GM23338 (cell line): Measurements from ENCODE around the gene INS. TPM values are rescaled to one million over a fixed set of nuclear protein-coding genes. Genes with fewer than 3 reads are reported as not detected.

Experiments used
- ATAC-seq: fragments of 200-7000 bp; cut with Tn5 transposase; 3 replicates; pipeline ENCODE4 v1.9.1; 2020
- DNase-seq: peaks from one replicate; pipeline ENCODE4 v3.0.0-alpha.2; 2015; ENCODE audit warnings: low spot score
- H2AFZ ChIP-seq: fragments of 200-600 bp; sonication (generic); 2 replicates; pipeline ENCODE4 v1.8.0; 2016; ENCODE audit warnings: antibody characterized with exemption, mild to moderate bottlenecking, moderate library complexity
- H3F3A ChIP-seq: fragments of 200-600 bp; sonication (generic); replicated peaks from 2 replicates; pipeline ENCODE4 v1.8.0; 2017; ENCODE audit warnings: antibody characterized with exemption, mixed run types, low read depth
- H3K27ac ChIP-seq: fragments of 200-600 bp; sonication (generic); 2 replicates; pipeline ENCODE4 v1.6.1; 2016; ENCODE audit warnings: low read depth
- H3K27me3 ChIP-seq: fragments of 200-600 bp; sonication (generic); 2 replicates; pipeline ENCODE4 v1.8.0; 2016; ENCODE audit warnings: mild to moderate bottlenecking, mixed run types, moderate library complexity; ENCODE audit not compliant: insufficient read depth
- H3K36me3 ChIP-seq: fragments of 200-600 bp; sonication (generic); 2 replicates; pipeline ENCODE4 v1.8.0; 2016; ENCODE audit warnings: mild to moderate bottlenecking; ENCODE audit not compliant: insufficient read depth
- H3K4me1 ChIP-seq: fragments of 200-600 bp; sonication (generic); 2 replicates; pipeline ENCODE4 v1.8.0; 2016; ENCODE audit warnings: mild to moderate bottlenecking, moderate library complexity; ENCODE audit not compliant: insufficient read depth
- H3K4me2 ChIP-seq: fragments of 200-600 bp; sonication (generic); 2 replicates; pipeline ENCODE4 v1.7.1; 2017; ENCODE audit warnings: mixed run types
- H3K4me3 ChIP-seq: fragments of 200-600 bp; sonication (generic); 2 replicates; pipeline ENCODE4 v1.6.1; 2016; ENCODE audit warnings: mixed run types
- H3K79me2 ChIP-seq: fragments of 200-600 bp; sonication (generic); replicated peaks from 2 replicates; pipeline ENCODE4 v1.8.0; 2017; ENCODE audit warnings: mild to moderate bottlenecking; ENCODE audit not compliant: insufficient read depth
- H3K9me2 ChIP-seq: fragments of 200-600 bp; sonication (generic); 2 replicates; pipeline ENCODE4 v1.8.0; 2017; ENCODE audit not compliant: insufficient read depth
- H4K20me1 ChIP-seq: fragments of 200-600 bp; sonication (generic); replicated peaks from 2 replicates; pipeline ENCODE4 v1.8.0; 2017; ENCODE audit warnings: mild to moderate bottlenecking; ENCODE audit not compliant: insufficient read depth
- H3K27ac Mint-ChIP-seq: 2 replicates; pipeline ENCODE4 v1.8.0; 2020; ENCODE audit warnings: inconsistent platforms, mild to moderate bottlenecking, moderate library complexity, mixed read lengths
- H3K27me3 Mint-ChIP-seq: 3 replicates; pipeline ENCODE4 v1.8.0; 2022; ENCODE audit warnings: low read depth, mild to moderate bottlenecking, moderate library complexity, mixed read lengths, inconsistent platforms; ENCODE audit not compliant: insufficient read depth, poor library complexity
- H3K36me3 Mint-ChIP-seq: 3 replicates; pipeline ENCODE4 v1.8.0; 2021; ENCODE audit warnings: low read depth, mild to moderate bottlenecking, inconsistent platforms, moderate library complexity, mixed read lengths
- H3K4me1 Mint-ChIP-seq: 3 replicates; pipeline ENCODE4 v1.8.0; 2020; ENCODE audit warnings: mild to moderate bottlenecking, inconsistent platforms, mixed read lengths
- H3K4me3 Mint-ChIP-seq: 3 replicates; pipeline ENCODE4 v1.8.0; 2021; ENCODE audit warnings: moderate library complexity, mild to moderate bottlenecking, inconsistent platforms, mixed read lengths
- H3K9me3 Mint-ChIP-seq: 3 replicates; pipeline ENCODE4 v1.8.0; 2020; ENCODE audit warnings: moderate library complexity, mild to moderate bottlenecking, inconsistent platforms, mixed read lengths
- CTCF ChIP-seq, 2 experiments: fragments of 200-600 bp in 1 of 2; sonication (generic) in 1 of 2; conservative IDR thresholded peaks; 2 replicates each; pipeline versions ENCODE4 v1.5.1 to v1.6.1; 2016 to 2017; ENCODE audit warnings: antibody characterized with exemption in 2 of 2, low read depth in 2 of 2, mild to moderate bottlenecking in 2 of 2, moderate library complexity in 1 of 2
- ETS1 ChIP-seq: IDR thresholded peaks from 2 replicates; pipeline ENCODE4 v1.6.1; 2016; ENCODE audit warnings: antibody characterized with exemption
- EZH2 ChIP-seq: fragments of 200-600 bp; sonication (generic); IDR thresholded peaks from one replicate; pipeline ENCODE4 v1.8.0; 2017; ENCODE audit warnings: antibody characterized with exemption, mild to moderate bottlenecking, low read depth; ENCODE audit not compliant: unreplicated experiment
- EZH2phosphoT487 ChIP-seq: fragments of 200-600 bp; sonication (generic); IDR thresholded peaks from one replicate; pipeline ENCODE4 v1.8.1; 2018; ENCODE audit warnings: antibody characterized with exemption; ENCODE audit not compliant: unreplicated experiment
- JUNB ChIP-seq: IDR thresholded peaks from one replicate; pipeline ENCODE4 v1.6.1; 2016; ENCODE audit warnings: antibody characterized with exemption; ENCODE audit not compliant: unreplicated experiment
- NANOG ChIP-seq: IDR thresholded peaks from 2 replicates; pipeline ENCODE4 v1.6.1; 2016; ENCODE audit warnings: antibody characterized with exemption, borderline replicate concordance
- STAT1 ChIP-seq: IDR thresholded peaks from one replicate; pipeline ENCODE4 v1.6.1; 2016; ENCODE audit warnings: antibody characterized with exemption; ENCODE audit not compliant: unreplicated experiment
- ZNF462 ChIP-seq: fragments of 250-450 bp; sonication (Bioruptor Pico); IDR thresholded peaks from 2 replicates; pipeline ENCODE4 v1.5.0; 2020; ENCODE audit warnings: mild to moderate bottlenecking, moderate library complexity
- polyA plus RNA-seq: library from polyadenylated mRNA; unstranded; fragments of >200 nt; fragmentation: Nextera tagmentation; extraction: Ambion mirVana; gene quantifications from 2 replicates; pipeline ENCODE4 v1.2.1, GENCODE V29; 2016
- total RNA-seq: library from RNA; depleted of rRNA; stranded (reverse); fragments of >200 nt; shearing (Covaris generic); gene quantifications from 2 replicates; pipeline ENCODE4 v1.2.3, GENCODE V29; 2014

Gene INS
- total and polyA plus RNA-seq, 2 experiments from 2014 or later = not detected

GRCh38 chr11:2199466-2200341 is 38.7 kb upstream of the INS start (continued):
- TF ChIP-seq ZNF462 (CRISPR knock-in tag) (no peak), EZH2 (no peak), STAT1 (no peak)

- H3K4me1 ChIP-seq = no peaks in the 10 kb centered on the region
- H3F3A ChIP-seq = no peaks in the 10 kb centered on the region
- no peak overlapping the region for H3K27ac ChIP-seq
- no peaks in the 10 kb centered on the region for H3K9me2 ChIP-seq
- no peaks in the 10 kb centered on the region for H3K79me2 ChIP-seq
- Mint-ChIP-seq H3K9me3 (no peaks in the 10 kb centered on the region; the same call in 2 of the 3 replicates), H3K36me3 (no peaks in the 10 kb centered on the region), H3K4me3 (no peak overlapping the region), H3K27ac (no peak overlapping the region), H3K4me1 (no peaks in the 10 kb centered on the region), H3K27me3 (peaks cover 15% of the 10 kb centered on the region)
- H3K27me3 ChIP-seq = no peaks in the 10 kb centered on the region
- ATAC-seq (no peak), DNase-seq (no peak)
- H2AFZ ChIP-seq = no peak overlapping the region
- H4K20me1 ChIP-seq = no peaks in the 10 kb centered on the region
- H3K4me2 ChIP-seq = no peak overlapping the region
- H3K36me3 ChIP-seq = no peaks in the 10 kb centered on the region
- H3K4me3 ChIP-seq = no peak overlapping the region
- TF ChIP-seq EZH2phosphoT487 (no peak), EZH2 (no peak), CTCF (conservative IDR thresholded peaks at IDR 0.05; ENCODE audit: low read depth in 2 of 2) (no peak), ETS1 (no peak), JUNB (no peak), NANOG (no peak)
Observed at GRCh38 chr11:2198621-2199365, 37.8 kb upstream of the INS start.
